Tibial nerve (tissue), 4 donors: ENCODE results near the gene MOB2. TPM values are rescaled to one million over a fixed set of nuclear protein-coding genes. Genes with fewer than 3 reads are reported as not detected.

ENCODE experiments used
- DNase-seq, 2 donors: peaks; one replicate each; pipeline ENCODE4 v3.0.0-alpha.2; 2019; ENCODE audit warnings: low spot score in 2 of 2
- H3K27ac ChIP-seq, 4 donors: fragments of 200-600 bp; sonication (generic) in 3 of 4; one replicate each; pipeline ENCODE4 v1.5.1; 2017 to 2019; ENCODE audit warnings: mild to moderate bottlenecking in 1 of 4
- H3K27me3 ChIP-seq, 2 donors: fragments of 200-600 bp; sonication (generic) in 1 of 2; one replicate each; pipeline versions ENCODE4 v1.5.1 to v1.6.0; 2017 to 2019
- H3K36me3 ChIP-seq, 3 donors: fragments of 200-600 bp; sonication (generic); one replicate each; pipeline ENCODE4 v1.5.1; 2018 to 2019
- H3K4me1 ChIP-seq, 4 donors: fragments of 200-600 bp; sonication (generic) in 3 of 4; one replicate each; pipeline ENCODE4 v1.5.1; 2017 to 2019
- H3K4me3 ChIP-seq, 4 donors: fragments of 200-600 bp; sonication (generic) in 3 of 4; one replicate each; pipeline ENCODE4 v1.5.1; 2017 to 2019; ENCODE audit warnings: mild to moderate bottlenecking in 1 of 4, moderate library complexity in 1 of 4
- H3K9me3 ChIP-seq, 4 donors: fragments of 200-600 bp; sonication (generic) in 3 of 4; one replicate each; pipeline ENCODE4 v1.5.1; 2017 to 2019
- CTCF ChIP-seq, 5 experiments: fragments of 200-600 bp in 3 of 5; fragments of 450-650 bp in 2 of 5; sonication (generic) in 3 of 5; IDR thresholded peaks; one replicate each; pipeline ENCODE4 v1.5.1; 2016 to 2019; ENCODE audit warnings: antibody characterized with exemption in 5 of 5, mild to moderate bottlenecking in 3 of 5, moderate library complexity in 2 of 5
- EP300 ChIP-seq, 2 donors: sonication (generic); formaldehyde crosslinking; IDR thresholded peaks; one replicate each; pipeline ENCODE4 v1.6.1; 2017; ENCODE audit warnings: antibody characterized with exemption in 2 of 2, mild to moderate bottlenecking in 1 of 2
- POLR2A ChIP-seq, 2 donors: fragments of 450-650 bp; IDR thresholded peaks; one replicate each; pipeline ENCODE4 v1.6.1; 2017; ENCODE audit warnings: antibody characterized with exemption in 2 of 2, mild to moderate bottlenecking in 2 of 2, moderate library complexity in 2 of 2
- WGBS, 2 donors: methylation state at CpG; one replicate each; pipeline ENCODE4 v1.1.5; 2018; 5-methylcytosine and 5-hydroxymethylcytosine counted together
- total RNA-seq, 4 donors: library from RNA; depleted of rRNA; stranded (reverse); fragments of >200 nt; gene quantifications; one replicate each; pipeline ENCODE4 v1.1.0, GENCODE V29; 2016

MOB2 gene
- total RNA-seq, 4 donors from 2014 or later, result 42.3 to 55.1 (median 46.9) TPM

DNA sequence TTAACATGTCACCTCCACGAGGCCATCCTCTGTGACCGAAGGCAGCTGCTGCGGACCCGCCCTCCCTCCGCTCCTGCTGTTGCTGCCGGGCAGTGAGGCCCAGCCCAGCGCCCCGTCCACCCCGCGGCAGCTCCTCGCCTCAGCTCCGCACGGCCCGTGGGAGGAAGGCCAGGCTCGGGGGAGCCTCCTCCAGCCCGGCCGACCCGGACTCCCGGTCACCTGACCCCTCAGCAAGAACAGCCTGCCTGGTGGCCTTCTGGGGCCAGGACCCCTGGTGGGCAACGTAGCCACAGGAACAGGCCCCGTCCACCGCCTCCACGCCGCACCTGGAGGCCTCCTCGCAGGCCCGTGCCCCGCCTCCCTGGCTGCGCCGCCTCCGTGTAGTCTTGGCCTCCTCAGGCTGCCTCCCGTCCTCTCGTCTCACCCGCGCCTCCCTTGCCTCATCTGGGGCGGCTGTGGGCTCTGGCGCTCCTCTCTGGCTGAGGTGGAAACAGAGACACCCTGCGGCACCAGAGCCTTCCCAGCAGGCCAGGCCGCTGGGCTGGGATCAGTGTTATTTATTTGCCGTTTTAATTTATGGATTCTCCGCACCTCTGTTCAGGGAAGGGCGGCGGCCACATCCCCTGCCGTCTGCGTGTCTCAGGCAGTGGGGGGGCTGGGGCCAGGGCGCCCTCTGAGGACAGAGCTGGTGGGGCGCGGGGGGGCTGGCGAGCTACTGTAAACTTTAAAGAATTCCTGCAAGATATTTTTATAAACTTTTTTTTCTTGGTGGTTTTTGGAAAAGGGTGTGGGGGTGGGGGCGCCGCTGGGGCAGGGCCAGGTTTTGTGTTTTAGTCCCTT is 25.4 kb downstream of the MOB2 start:
- Histone ChIP-seq H3K4me3 (peak overlapping the region; percentile 5 to 46 (median 26)), H3K36me3 (peaks cover 0 to 39% (median 0%) of the 10 kb centered on the region in 3 donors), H3K9me3 (peaks cover 0 to 8% (median 0%) of the 10 kb centered on the region in 4 donors), H3K27ac (peak overlapping the region; percentile 87 to 97 (median 91)), H3K27me3 (no peaks in the 10 kb centered on the region), H3K4me1 (peaks cover 0 to 49% (median 20%) of the 10 kb centered on the region in 4 donors)
- TF ChIP-seq POLR2A (IDR thresholded peaks at IDR 0.05) (no peak), EP300 (IDR thresholded peaks at IDR 0.05) (peak in 1 of 2 donors; percentile 54)
- 66% methylated on average over 48 to 50 of the region's 50 CpGs for WGBS, 2 donors
- DNase-seq, result no peak

- peak overlapping the region; percentile 21 to 46 (median 29) for H3K4me3 ChIP-seq
- H3K36me3 ChIP-seq, result peaks cover 0 to 33% (median 0%) of the 10 kb centered on the region in 3 donors
- H3K27me3 ChIP-seq, result no peaks in the 10 kb centered on the region
- H3K9me3 ChIP-seq, result peaks cover 0 to 8% (median 0%) of the 10 kb centered on the region in 4 donors
- H3K27ac ChIP-seq, result peak overlapping the region; percentile 87 to 97 (median 91)
- peak; percentile 22 to 46 for DNase-seq
- TF ChIP-seq CTCF (IDR thresholded peaks at IDR 0.05), result no peak
- no peak for TF ChIP-seq POLR2A (IDR thresholded peaks at IDR 0.05)
- TF ChIP-seq EP300 (IDR thresholded peaks at IDR 0.05), result peak in 1 of 2 donors; percentile 89
- WGBS, 2 donors, result 48 to 57% methylated on average over 23 to 41 of the region's 44 CpGs
- peaks cover 0 to 49% (median 20%) of the 10 kb centered on the region in 4 donors for H3K4me1 ChIP-seq
These were observed 26.1 kb downstream of the MOB2 start for GRCh38 chr11:1460396-1460985.

- Histone ChIP-seq H3K4me1 (peaks cover 0 to 49% (median 20%) of the 10 kb centered on the region in 4 donors), H3K27ac (peak overlapping the region; percentile 87 to 97 (median 91)), H3K4me3 (peak overlapping the region; percentile 21 to 46 (median 36)), H3K27me3 (no peaks in the 10 kb centered on the region), H3K36me3 (peaks cover 0 to 27% (median 0%) of the 10 kb centered on the region in 3 donors), H3K9me3 (peaks cover 0 to 8% (median 0%) of the 10 kb centered on the region in 4 donors)
- no peak for DNase-seq
- WGBS, 2 donors, result 29 to 33% methylated on average over 22 to 29 of the region's 29 CpGs
- TF ChIP-seq POLR2A (IDR thresholded peaks at IDR 0.05), result no peak
- no peak for TF ChIP-seq EP300 (IDR thresholded peaks at IDR 0.05)
These were observed 26.7 kb downstream of the MOB2 start for GRCh38 chr11:1459764-1460395.

DNA sequence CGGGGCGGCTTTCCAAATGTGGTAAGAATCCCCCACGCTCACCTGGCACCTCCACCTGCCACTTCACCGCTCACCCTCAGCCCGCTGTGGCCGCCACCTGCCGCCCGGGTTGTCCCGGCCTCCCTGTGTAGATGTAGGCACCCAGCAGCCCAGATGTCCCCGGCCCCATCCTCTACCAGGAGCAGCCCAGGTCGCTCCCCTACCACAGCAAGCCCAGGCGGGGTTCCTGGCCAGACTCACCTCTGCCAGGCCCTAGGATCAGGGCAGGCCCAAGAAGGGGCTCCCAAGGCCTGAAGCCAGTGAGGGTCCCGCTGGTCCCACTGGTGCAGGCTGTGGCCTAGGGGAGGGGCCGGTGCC is 27.4 kb downstream of the MOB2 start:
- Histone ChIP-seq H3K27ac (peak overlapping the region; percentile 87 to 97 (median 91)), H3K4me3 (peak overlapping the region; percentile 21 to 46 (median 36)), H3K4me1 (peaks cover 0 to 49% (median 20%) of the 10 kb centered on the region in 4 donors), H3K9me3 (peaks cover 0 to 2% (median 0%) of the 10 kb centered on the region in 4 donors), H3K36me3 (peaks cover 0 to 20% (median 0%) of the 10 kb centered on the region in 3 donors), H3K27me3 (no peaks in the 10 kb centered on the region)
- no peak for DNase-seq
- WGBS, 2 donors, result 52 to 63% methylated on average over 6 to 13 of the region's 14 CpGs
- TF ChIP-seq CTCF (IDR thresholded peaks at IDR 0.05) (no peak), POLR2A (IDR thresholded peaks at IDR 0.05) (no peak), EP300 (IDR thresholded peaks at IDR 0.05) (no peak)

GRCh38 chr11:1458340-1459218 is 28.0 kb downstream of the MOB2 start:
- H3K27me3 ChIP-seq, result no peaks in the 10 kb centered on the region
- peaks cover 0 to 14% (median 0%) of the 10 kb centered on the region in 3 donors for H3K36me3 ChIP-seq
- WGBS, 2 donors, result 29 to 32% methylated on average over 12 to 13 of the region's 18 CpGs
- no peaks in the 10 kb centered on the region for H3K9me3 ChIP-seq
- peak; percentile 57 to 67 for DNase-seq
- TF ChIP-seq CTCF (IDR thresholded peaks at IDR 0.05) (peak; percentile 22 to 79 (median 61)), POLR2A (IDR thresholded peaks at IDR 0.05) (peak in 1 of 2 donors; percentile 38), EP300 (IDR thresholded peaks at IDR 0.05) (peak; percentile 22 to 84)
- peaks cover 0 to 49% (median 20%) of the 10 kb centered on the region in 4 donors for H3K4me1 ChIP-seq
- H3K27ac ChIP-seq, result peak overlapping the region; percentile 87 to 97 (median 91)
- peak overlapping the region; percentile 21 to 46 (median 36) for H3K4me3 ChIP-seq
